Activated CD4-positive, alpha-beta memory T cell treated with anti-CD3 and anti-CD28 coated beads, Interleukin-2, amount 10 ng/mL, durations not matched to agents 7 days and 5 days (primary cell): ENCODE results near the gene STON2. TPM values are rescaled to one million over a fixed set of nuclear protein-coding genes. Genes with fewer than 3 reads are reported as not detected.

Source experiments
- CTCF ChIA-PET: fragments of 350-600 bp; sonication (Branson Sonifier 250); formaldehyde crosslinking; loops from one replicate; lab custom pipeline; 2021; ENCODE audit warnings: antibody characterized with exemption, inconsistent platforms; lab: Charles Lee
- POLR2A ChIA-PET: fragments of 350-600 bp; sonication (Branson Sonifier 250); formaldehyde crosslinking; loops from one replicate; lab custom pipeline; 2021; ENCODE audit warnings: antibody characterized with exemption; lab: Charles Lee
- DNase-seq: peaks from one replicate; pipeline ENCODE4 v3.0.0-alpha.2; 2020
- H3K27ac Mint-ChIP-seq: one replicate; pipeline ENCODE4 v1.8.0; 2021; ENCODE audit warnings: mild to moderate bottlenecking, mixed read lengths
- H3K27me3 Mint-ChIP-seq: one replicate; pipeline ENCODE4 v1.8.0; 2021; ENCODE audit warnings: mixed read lengths
- H3K36me3 Mint-ChIP-seq: one replicate; pipeline ENCODE4 v1.8.0; 2021; ENCODE audit warnings: low read depth, mixed read lengths
- H3K4me1 Mint-ChIP-seq: one replicate; pipeline ENCODE4 v1.8.0; 2021; ENCODE audit warnings: mixed read lengths
- H3K4me3 Mint-ChIP-seq: one replicate; pipeline ENCODE4 v1.8.0; 2021; ENCODE audit warnings: mild to moderate bottlenecking, mixed read lengths
- H3K9me3 Mint-ChIP-seq: one replicate; pipeline ENCODE4 v1.8.0; 2021; ENCODE audit warnings: mixed read lengths
- total RNA-seq, 2 experiments: library from RNA; stranded (reverse); gene quantifications; one replicate each; pipeline ENCODE4 v1.2.3, GENCODE V29; 2021

STON2 gene
- total RNA-seq, 2 experiments from 2014 or later: 3.0 to 4.3 TPM

- H3K36me3 Mint-ChIP-seq: no peaks in the 10 kb centered on the region
- no peak overlapping the region for H3K27ac Mint-ChIP-seq
- H3K4me3 Mint-ChIP-seq: no peak overlapping the region
- ChIA-PET POLR2A (no interaction called here), CTCF (no interaction called here)
- H3K4me1 Mint-ChIP-seq: no peaks in the 10 kb centered on the region
- no peaks in the 10 kb centered on the region for H3K9me3 Mint-ChIP-seq
- H3K27me3 Mint-ChIP-seq: peaks cover 13% of the 10 kb centered on the region
- DNase-seq: no peak
These were observed 67.4 kb downstream of the STON2 start for GRCh38 chr14:81332725-81333124.

GRCh38 chr14:81331229-81332021 is 68.7 kb downstream of the STON2 start:
- H3K27ac Mint-ChIP-seq: no peak overlapping the region
- CTCF ChIA-PET: no interaction called here
- H3K4me3 Mint-ChIP-seq: no peak overlapping the region
- H3K27me3 Mint-ChIP-seq: peaks cover 15% of the 10 kb centered on the region
- DNase-seq: no peak
- POLR2A ChIA-PET: no interaction called here
- H3K36me3 Mint-ChIP-seq: no peaks in the 10 kb centered on the region
- no peaks in the 10 kb centered on the region for H3K9me3 Mint-ChIP-seq
- no peaks in the 10 kb centered on the region for H3K4me1 Mint-ChIP-seq

GRCh38 chr14:81330619-81331122 is 69.5 kb downstream of the STON2 start:
- no peak for DNase-seq
- H3K4me3 Mint-ChIP-seq: no peak overlapping the region
- ChIA-PET CTCF (no interaction called here), POLR2A (no interaction called here)
- H3K36me3 Mint-ChIP-seq: no peaks in the 10 kb centered on the region
- H3K27ac Mint-ChIP-seq: no peak overlapping the region
- no peaks in the 10 kb centered on the region for H3K9me3 Mint-ChIP-seq
- H3K27me3 Mint-ChIP-seq: peaks cover 15% of the 10 kb centered on the region
- H3K4me1 Mint-ChIP-seq: no peaks in the 10 kb centered on the region

- Mint-ChIP-seq H3K4me1 (no peaks in the 10 kb centered on the region), H3K27me3 (peaks cover 12% of the 10 kb centered on the region), H3K36me3 (no peaks in the 10 kb centered on the region), H3K4me3 (no peak overlapping the region), H3K27ac (no peak overlapping the region), H3K9me3 (no peaks in the 10 kb centered on the region)
- DNase-seq: no peak
- ChIA-PET POLR2A (no interaction called here), CTCF (no interaction called here)
These were observed 70.3 kb downstream of the STON2 start for GRCh38 chr14:81329640-81330381.

GRCh38 chr14:81326451-81326850 is 73.7 kb downstream of the STON2 start:
- Mint-ChIP-seq H3K4me3 (no peak overlapping the region), H3K36me3 (no peaks in the 10 kb centered on the region), H3K27ac (no peak overlapping the region), H3K9me3 (no peaks in the 10 kb centered on the region), H3K27me3 (peaks cover 18% of the 10 kb centered on the region), H3K4me1 (no peaks in the 10 kb centered on the region)
- ChIA-PET POLR2A (no interaction called here), CTCF (no interaction called here)
- DNase-seq: no peak

- no peak overlapping the region for H3K4me3 Mint-ChIP-seq
- peaks cover 16% of the 10 kb centered on the region for H3K27me3 Mint-ChIP-seq
- H3K4me1 Mint-ChIP-seq: no peaks in the 10 kb centered on the region
- H3K27ac Mint-ChIP-seq: no peak overlapping the region
- no peaks in the 10 kb centered on the region for H3K9me3 Mint-ChIP-seq
- CTCF ChIA-PET: no interaction called here
- no peaks in the 10 kb centered on the region for H3K36me3 Mint-ChIP-seq
- POLR2A ChIA-PET: no interaction called here
- DNase-seq: no peak
These were observed 76.1 kb downstream of the STON2 start for GRCh38 chr14:81324011-81324410.

GRCh38 chr14:81323093-81323492 is 77.0 kb downstream of the STON2 start:
- ChIA-PET CTCF (no interaction called here), POLR2A (no interaction called here)
- Mint-ChIP-seq H3K36me3 (no peaks in the 10 kb centered on the region), H3K27ac (no peak overlapping the region), H3K4me1 (no peaks in the 10 kb centered on the region), H3K9me3 (no peaks in the 10 kb centered on the region), H3K4me3 (no peak overlapping the region), H3K27me3 (peaks cover 16% of the 10 kb centered on the region)
- no peak for DNase-seq

GRCh38 chr14:81319946-81320345 is 80.2 kb downstream of the STON2 start:
- ChIA-PET CTCF (no interaction called here), POLR2A (no interaction called here)
- Mint-ChIP-seq H3K4me3 (no peak overlapping the region), H3K9me3 (no peaks in the 10 kb centered on the region), H3K27ac (no peak overlapping the region), H3K27me3 (peaks cover 12% of the 10 kb centered on the region), H3K36me3 (no peaks in the 10 kb centered on the region), H3K4me1 (no peaks in the 10 kb centered on the region)
- DNase-seq: no peak

- no peak overlapping the region for H3K4me3 Mint-ChIP-seq
- POLR2A ChIA-PET: no interaction called here
- CTCF ChIA-PET: no interaction called here
- no peak overlapping the region for H3K27ac Mint-ChIP-seq
- H3K4me1 Mint-ChIP-seq: no peaks in the 10 kb centered on the region
- no peaks in the 10 kb centered on the region for H3K36me3 Mint-ChIP-seq
- peaks cover 7% of the 10 kb centered on the region for H3K27me3 Mint-ChIP-seq
- H3K9me3 Mint-ChIP-seq: no peaks in the 10 kb centered on the region
- no peak for DNase-seq
These were observed 80.8 kb downstream of the STON2 start for GRCh38 chr14:81319314-81319713.

GRCh38 chr14:81315341-81315740 is 84.8 kb downstream of the STON2 start:
- DNase-seq: no peak
- Mint-ChIP-seq H3K36me3 (no peaks in the 10 kb centered on the region), H3K4me1 (no peaks in the 10 kb centered on the region), H3K27me3 (peaks cover 1% of the 10 kb centered on the region), H3K27ac (no peak overlapping the region), H3K9me3 (no peaks in the 10 kb centered on the region), H3K4me3 (no peak overlapping the region)
- ChIA-PET POLR2A (no interaction called here), CTCF (no interaction called here)

- H3K27ac Mint-ChIP-seq: no peak overlapping the region
- DNase-seq: no peak
- H3K36me3 Mint-ChIP-seq: no peaks in the 10 kb centered on the region
- peaks cover 1% of the 10 kb centered on the region for H3K27me3 Mint-ChIP-seq
- H3K4me3 Mint-ChIP-seq: no peak overlapping the region
- ChIA-PET POLR2A (no interaction called here), CTCF (no interaction called here)
- H3K9me3 Mint-ChIP-seq: no peaks in the 10 kb centered on the region
- H3K4me1 Mint-ChIP-seq: no peaks in the 10 kb centered on the region
These were observed 85.5 kb downstream of the STON2 start for GRCh38 chr14:81314443-81315175.

- peaks cover 1% of the 10 kb centered on the region for H3K27me3 Mint-ChIP-seq
- H3K27ac Mint-ChIP-seq: no peak overlapping the region
- ChIA-PET CTCF (no interaction called here), POLR2A (no interaction called here)
- no peaks in the 10 kb centered on the region for H3K36me3 Mint-ChIP-seq
- no peaks in the 10 kb centered on the region for H3K4me1 Mint-ChIP-seq
- H3K9me3 Mint-ChIP-seq: no peaks in the 10 kb centered on the region
- no peak for DNase-seq
- no peak overlapping the region for H3K4me3 Mint-ChIP-seq
These were observed 86.2 kb downstream of the STON2 start for GRCh38 chr14:81313775-81314429.

GRCh38 chr14:81313200-81313599 is 86.9 kb downstream of the STON2 start:
- POLR2A ChIA-PET: no interaction called here
- no peak overlapping the region for H3K27ac Mint-ChIP-seq

More at GRCh38 chr14:81313200-81313599, 86.9 kb downstream of the STON2 start:
- Mint-ChIP-seq H3K4me3 (no peak overlapping the region), H3K9me3 (no peaks in the 10 kb centered on the region), H3K27me3 (peaks cover 1% of the 10 kb centered on the region), H3K36me3 (no peaks in the 10 kb centered on the region), H3K4me1 (no peaks in the 10 kb centered on the region)
- DNase-seq: no peak
- CTCF ChIA-PET: no interaction called here
